GM18873 (cell line): Measurements from ENCODE around the gene TPST1.
"Not testable (repeated sequence)": the region's sequence is repeated elsewhere in the genome, so short reads cannot be mapped to it uniquely, and the experiment has no call there.

ENCODE experiments used
- ATAC-seq: cut with Tn5 transposase; IDR thresholded peaks from one replicate; pipeline ENCODE4 v1.9.1; 2021; ENCODE audit warnings: mild to moderate bottlenecking, moderate library complexity, moderate number of reproducible peaks; ENCODE audit not compliant: unreplicated experiment, low FRiP score

The TPST1 gene

GRCh38 chr7:66324985-66325384 is 119.9 kb downstream of the TPST1 start:
- not testable (repeated sequence) for ATAC-seq

GRCh38 chr7:66326501-66327215 is 121.5 kb downstream of the TPST1 start:
- no peak for ATAC-seq

GRCh38 chr7:66330961-66331360 is 125.8 kb downstream of the TPST1 start:
- no peak for ATAC-seq

GRCh38 chr7:66331883-66332282 is 126.7 kb downstream of the TPST1 start:
- no peak for ATAC-seq

- ATAC-seq, result no peak
These were observed 128.3 kb downstream of the TPST1 start for GRCh38 chr7:66333443-66333842.

- ATAC-seq, result no peak
These were observed 130.2 kb downstream of the TPST1 start for GRCh38 chr7:66335318-66335717.

GRCh38 chr7:66336760-66337159 is 131.6 kb downstream of the TPST1 start:
- ATAC-seq, result no peak

GRCh38 chr7:66339141-66339540 is 134.0 kb downstream of the TPST1 start:
- no peak for ATAC-seq

- no peak for ATAC-seq
These were observed 139.0 kb downstream of the TPST1 start for GRCh38 chr7:66344166-66344565.

- no peak for ATAC-seq
These were observed 143.4 kb downstream of the TPST1 start for GRCh38 chr7:66348531-66348930.

GRCh38 chr7:66348959-66349358 is 143.8 kb downstream of the TPST1 start:
- no peak for ATAC-seq

- ATAC-seq, result no peak
These were observed 146.9 kb downstream of the TPST1 start for GRCh38 chr7:66352071-66352470.

- no peak for ATAC-seq
These were observed 148.4 kb downstream of the TPST1 start for GRCh38 chr7:66353547-66353946.

- no peak for ATAC-seq
These were observed 150.6 kb downstream of the TPST1 start for GRCh38 chr7:66355756-66356155.

- no peak for ATAC-seq
These were observed 151.2 kb downstream of the TPST1 start for GRCh38 chr7:66356277-66356721.

- ATAC-seq, result no peak
These were observed 152.0 kb downstream of the TPST1 start for GRCh38 chr7:66357087-66357486.

GRCh38 chr7:66359656-66360211 is 154.6 kb downstream of the TPST1 start:
- no peak for ATAC-seq

- ATAC-seq, result no peak
These were observed 157.0 kb downstream of the TPST1 start for GRCh38 chr7:66362136-66362535.

GRCh38 chr7:66363635-66364034 is 158.5 kb downstream of the TPST1 start:
- no peak for ATAC-seq

GRCh38 chr7:66365031-66365430 is 159.9 kb downstream of the TPST1 start:
- ATAC-seq, result not testable (repeated sequence)

GRCh38 chr7:66371096-66371824 is 166.1 kb downstream of the TPST1 start:
- ATAC-seq, result no peak
